Upper lobe of left lung (tissue), 6 donors: ENCODE data around the gene ANKRD11. TPM values are rescaled to one million over a fixed set of nuclear protein-coding genes. Genes with fewer than 3 reads are reported as not detected.
"Not testable (repeated sequence)": the region's sequence is repeated elsewhere in the genome, so short reads cannot be mapped to it uniquely, and the experiment has no call there.

ENCODE experiments used
- ATAC-seq, 2 donors: fragments of 200-7000 bp; cut with Tn5 transposase; one replicate each; pipeline ENCODE4 v1.9.1; 2022; ENCODE audit warnings: mild to moderate bottlenecking in 2 of 2, moderate library complexity in 2 of 2; ENCODE audit not compliant: low FRiP score in 2 of 2
- DNase-seq, 2 donors: peaks; one replicate each; pipeline ENCODE4 v3.0.0-alpha.2; 2019 to 2020
- H3K27ac ChIP-seq, 4 donors: fragments of 200-600 bp; sonication (generic); one replicate each; pipeline ENCODE4 v1.5.1; 2016 to 2019
- H3K27me3 ChIP-seq, 4 donors: fragments of 200-600 bp; sonication (generic); one replicate each; pipeline ENCODE4 v1.5.1; 2017 to 2019
- H3K36me3 ChIP-seq, 4 donors: fragments of 200-600 bp; sonication (generic); one replicate each; pipeline ENCODE4 v1.5.1; 2016 to 2019
- H3K4me1 ChIP-seq, 4 donors: fragments of 200-600 bp; sonication (generic); one replicate each; pipeline ENCODE4 v1.5.1; 2018 to 2019
- H3K4me3 ChIP-seq, 4 donors: fragments of 200-600 bp; sonication (generic); one replicate each; pipeline ENCODE4 v1.5.1; 2017 to 2019; ENCODE audit warnings: mild to moderate bottlenecking in 2 of 4, moderate library complexity in 1 of 4
- H3K9me3 ChIP-seq, 4 donors: fragments of 200-600 bp; sonication (generic); one replicate each; pipeline ENCODE4 v1.5.1; 2018 to 2019
- CTCF ChIP-seq, 6 experiments: fragments of 450-650 bp in 4 of 6; fragments of 200-600 bp in 2 of 6; sonication (generic) in 2 of 6; IDR thresholded peaks; one replicate each; pipeline ENCODE4 v1.5.1; 2016 to 2019; ENCODE audit warnings: antibody characterized with exemption in 6 of 6
- EP300 ChIP-seq, 4 donors: sonication (generic); formaldehyde crosslinking; IDR thresholded peaks; one replicate each; pipeline ENCODE4 v1.5.1; 2017; ENCODE audit warnings: antibody characterized with exemption in 4 of 4, control low read depth in 2 of 4
- POLR2A ChIP-seq, 4 donors: fragments of 450-650 bp; IDR thresholded peaks; one replicate each; pipeline ENCODE4 v1.5.1; 2016 to 2017; ENCODE audit warnings: antibody characterized with exemption in 4 of 4, mild to moderate bottlenecking in 2 of 4
- POLR2AphosphoS5 ChIP-seq, 2 donors: sonication (generic); formaldehyde crosslinking; IDR thresholded peaks; one replicate each; pipeline ENCODE4 v1.5.1; 2017; ENCODE audit warnings: antibody characterized with exemption in 2 of 2
- WGBS, 2 donors: methylation state at CpG; one replicate each; pipeline ENCODE4 v1.1.5; 2017 to 2018; 5-methylcytosine and 5-hydroxymethylcytosine counted together
- total RNA-seq, 6 donors: library from RNA; depleted of rRNA in 4 of 6; stranded (reverse); fragments of >200 nt in 4 of 6; gene quantifications; one replicate each; pipeline versions ENCODE4 v1.1.0 to v1.2.1, GENCODE V29; 2016 to 2021
- donor health status: DM: no; HTN: no; CAD: no; lungs with moderate emphysema.
- donor health status: DM: no; HTN: yes; CAD: no; lungs with severe emphysema.

ANKRD11 gene
- total RNA-seq, 6 donors from 2014 or later, result 92.4 to 313 (median 134) TPM

DNA sequence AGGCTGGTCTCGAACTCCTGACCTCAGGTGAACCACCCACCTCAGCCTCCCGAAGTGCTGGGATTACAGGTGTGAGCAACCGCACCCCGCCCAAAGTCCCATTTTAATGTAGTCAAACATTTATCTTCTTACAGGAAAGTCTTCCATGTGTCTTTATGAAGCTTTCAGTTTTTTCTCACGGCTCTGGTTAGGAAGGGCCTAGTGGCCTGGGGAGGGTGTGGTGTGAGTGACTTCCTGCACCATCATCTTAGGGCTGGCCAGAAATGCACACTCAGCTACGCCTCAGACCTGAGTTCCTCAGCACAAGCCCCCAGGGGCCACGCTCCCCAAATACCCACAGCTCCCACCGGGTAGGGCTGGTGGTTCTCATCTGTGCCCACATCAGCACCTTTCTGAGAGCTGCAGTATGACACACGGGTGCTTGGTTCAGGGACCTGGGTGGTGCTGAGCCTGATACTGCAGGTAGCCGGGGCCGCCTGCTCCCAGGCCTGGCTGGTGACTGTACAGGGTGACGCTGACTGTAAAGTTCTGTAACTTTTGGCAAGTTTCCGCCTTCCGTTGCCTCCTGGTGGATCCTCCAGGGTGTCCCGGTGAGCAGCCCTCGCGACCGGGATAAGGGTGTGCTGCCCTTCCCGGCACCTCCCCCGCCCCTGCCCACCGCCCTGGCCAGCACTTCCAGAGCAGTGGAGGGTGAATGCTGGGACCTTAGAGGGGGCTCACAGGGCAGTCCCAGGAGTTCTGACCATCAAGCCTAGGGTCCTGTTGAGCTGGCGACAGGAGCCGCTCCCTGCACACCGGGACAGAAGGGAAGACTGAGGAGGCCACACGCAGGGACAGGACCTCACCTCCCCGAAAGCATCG is 220.3 kb downstream of the ANKRD11 start:
- no peaks in the 10 kb centered on the region for H3K4me1 ChIP-seq
- ATAC-seq, result no peak
- no peak overlapping the region for H3K27ac ChIP-seq
- peaks cover 28 to 90% (median 82%) of the 10 kb centered on the region in 4 donors for H3K36me3 ChIP-seq
- H3K27me3 ChIP-seq, result no peaks in the 10 kb centered on the region
- DNase-seq, result no peak
- H3K4me3 ChIP-seq, result no peak overlapping the region
- H3K9me3 ChIP-seq, result no peaks in the 10 kb centered on the region
- WGBS, 2 donors, result 89 to 93% methylated on average over 13 to 27 of the region's 27 CpGs
- no peak for TF ChIP-seq CTCF (IDR thresholded peaks at IDR 0.05)
- TF ChIP-seq POLR2AphosphoS5 (IDR thresholded peaks at IDR 0.05), result no peak
- no peak for TF ChIP-seq POLR2A (IDR thresholded peaks at IDR 0.05)
- TF ChIP-seq EP300 (IDR thresholded peaks at IDR 0.05), result no peak

- H3K4me1 ChIP-seq, result no peaks in the 10 kb centered on the region
- H3K27me3 ChIP-seq, result no peaks in the 10 kb centered on the region
- peak in 1 of 2 donors; percentile 86 for ATAC-seq
- TF ChIP-seq EP300 (IDR thresholded peaks at IDR 0.05) (no peak), POLR2A (IDR thresholded peaks at IDR 0.05) (no peak), CTCF (IDR thresholded peaks at IDR 0.05) (no peak), POLR2AphosphoS5 (IDR thresholded peaks at IDR 0.05) (no peak)
- WGBS, 2 donors, result 83 to 89% methylated on average over 14 of the region's 14 CpGs
- H3K4me3 ChIP-seq, result no peak overlapping the region
- H3K36me3 ChIP-seq, result peaks cover 23 to 83% (median 74%) of the 10 kb centered on the region in 4 donors
- no peak overlapping the region for H3K27ac ChIP-seq
- H3K9me3 ChIP-seq, result no peaks in the 10 kb centered on the region
- DNase-seq, result no peak
These were observed 221.2 kb downstream of the ANKRD11 start for GRCh38 chr16:89268987-89269735.

DNA sequence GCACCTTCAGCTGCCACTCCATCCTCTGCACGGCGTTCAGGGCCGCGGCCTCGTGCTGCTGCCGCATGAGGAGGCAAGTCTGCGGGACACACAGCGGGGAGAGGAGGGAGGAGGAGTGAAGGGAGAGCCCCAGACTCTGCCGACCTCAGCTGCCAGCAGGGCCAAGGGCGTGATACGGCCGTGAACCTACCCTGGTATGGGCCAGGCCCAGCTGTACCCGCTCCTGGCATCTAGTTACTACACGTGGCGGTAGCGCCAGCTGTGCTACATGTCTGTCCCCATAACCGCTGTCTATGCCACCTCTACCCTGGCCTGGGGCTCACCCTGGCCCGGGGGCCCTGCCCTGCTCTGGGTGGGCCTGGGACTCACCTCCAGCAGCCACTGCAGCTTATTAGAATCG is 221.8 kb downstream of the ANKRD11 start:
- no peak for DNase-seq
- no peak overlapping the region for H3K27ac ChIP-seq

GRCh38 chr16:89267746-89268145 is 222.6 kb downstream of the ANKRD11 start:
- H3K27ac ChIP-seq, H3K9me3 ChIP-seq, H3K4me1 ChIP-seq, ATAC-seq, H3K4me3 ChIP-seq, DNase-seq, H3K27me3 ChIP-seq: not testable (repeated sequence)
- WGBS, 2 donors, result 89 to 91% methylated on average over 3 to 14 of the region's 15 CpGs
- peaks cover 15 to 69% (median 62%) of the 10 kb centered on the region in 4 donors for H3K36me3 ChIP-seq

More for the DNA sequence above, 221.8 kb downstream of the ANKRD11 start:
- H3K36me3 ChIP-seq, result peaks cover 17 to 77% (median 68%) of the 10 kb centered on the region in 4 donors
- no peak overlapping the region for H3K4me3 ChIP-seq
- no peaks in the 10 kb centered on the region for H3K27me3 ChIP-seq
- no peaks in the 10 kb centered on the region for H3K9me3 ChIP-seq
- 95 to 98% methylated on average over 19 of the region's 19 CpGs for WGBS, 2 donors
- no peaks in the 10 kb centered on the region for H3K4me1 ChIP-seq
- TF ChIP-seq POLR2AphosphoS5 (IDR thresholded peaks at IDR 0.05) (no peak), POLR2A (IDR thresholded peaks at IDR 0.05) (no peak), CTCF (IDR thresholded peaks at IDR 0.05) (no peak), EP300 (IDR thresholded peaks at IDR 0.05) (no peak)
- ATAC-seq, result peak in 1 of 2 donors; percentile 12

GRCh38 chr16:89266521-89267134 is 223.7 kb downstream of the ANKRD11 start:
- DNase-seq, result no peak

More at GRCh38 chr16:89266521-89267134, 223.7 kb downstream of the ANKRD11 start:
- peaks cover 0 to 9% (median 0%) of the 10 kb centered on the region in 4 donors for H3K9me3 ChIP-seq
- peaks cover 0 to 5% (median under 1%) of the 10 kb centered on the region in 4 donors for H3K4me1 ChIP-seq
- H3K36me3 ChIP-seq, result peaks cover 15 to 58% (median 52%) of the 10 kb centered on the region in 4 donors
- no peak for TF ChIP-seq EP300 (IDR thresholded peaks at IDR 0.05)
- no peak for TF ChIP-seq POLR2A (IDR thresholded peaks at IDR 0.05)
- no peak for TF ChIP-seq CTCF (IDR thresholded peaks at IDR 0.05)
- TF ChIP-seq POLR2AphosphoS5 (IDR thresholded peaks at IDR 0.05), result no peak
- 92 to 96% methylated on average over 5 to 13 of the region's 17 CpGs for WGBS, 2 donors
- H3K27me3 ChIP-seq, result no peaks in the 10 kb centered on the region
- H3K27ac ChIP-seq, result no peak overlapping the region
- no peak overlapping the region for H3K4me3 ChIP-seq
- ATAC-seq, result no peak
